Heart right ventricle (tissue), 16 donors: ENCODE data around the gene GFY. TPM values are rescaled to one million over a fixed set of nuclear protein-coding genes. Genes with fewer than 3 reads are reported as not detected.
"Not testable (repeated sequence)": the region's sequence is repeated elsewhere in the genome, so short reads cannot be mapped to it uniquely, and the experiment has no call there.

Experiments
- ATAC-seq, 8 donors: fragments of 200-7000 bp; cut with Tn5 transposase; one replicate each; pipeline ENCODE4 v1.9.1; 2020; ENCODE audit warnings: mild to moderate bottlenecking in 8 of 8, moderate library complexity in 8 of 8, moderate number of reproducible peaks in 1 of 8
- DNase-seq, 2 donors: peaks; one replicate each; pipeline ENCODE4 v3.0.0-alpha.2; 2020
- H3K27ac ChIP-seq, 10 donors: fragments of 200-600 bp; sonication (generic) in 2 of 10; one replicate each; pipeline versions ENCODE4 v1.5.0 to v1.8.0; 2020 to 2022; ENCODE audit warnings: mild to moderate bottlenecking in 3 of 10
- H3K27me3 ChIP-seq, 7 donors: fragments of 200-600 bp; one replicate each; pipeline ENCODE4 v1.8.0; 2021 to 2022; ENCODE audit warnings: mild to moderate bottlenecking in 2 of 7
- H3K36me3 ChIP-seq, 9 donors: fragments of 200-600 bp; sonication (generic) in 1 of 9; one replicate each; pipeline versions ENCODE4 v1.5.0 to v1.8.0; 2020 to 2022; ENCODE audit warnings: mild to moderate bottlenecking in 2 of 9
- H3K4me1 ChIP-seq, 9 donors: fragments of 200-600 bp; sonication (generic) in 1 of 9; one replicate each; pipeline versions ENCODE4 v1.5.0 to v1.8.0; 2020 to 2022; ENCODE audit warnings: mild to moderate bottlenecking in 4 of 9
- H3K4me3 ChIP-seq, 10 donors: fragments of 200-600 bp; sonication (generic) in 2 of 10; one replicate each; pipeline versions ENCODE4 v1.5.0 to v1.8.0; 2020 to 2022; ENCODE audit warnings: mild to moderate bottlenecking in 7 of 10, moderate library complexity in 2 of 10
- H3K9me3 ChIP-seq, 11 donors: fragments of 200-600 bp in 10 of 11; sonication (generic) in 2 of 11; one replicate each; pipeline versions ENCODE4 v1.5.0 to v1.8.0; 2013 to 2022; ENCODE audit warnings: mild to moderate bottlenecking in 2 of 11, control low read depth in 1 of 11, moderate library complexity in 1 of 11
- WGBS, 2 donors: extraction: QIAGEN DNeasy Blood & Tissue Kit; methylation state at CpG; one replicate each; pipeline ENCODE4 v1.1.7; 2013; ENCODE audit warnings: inconsistent platforms in 1 of 2; 5-methylcytosine and 5-hydroxymethylcytosine counted together
- intact Hi-C, 10 donors: fragments of 100-400 bp; cut with DNase I; formaldehyde crosslinking; loops; one replicate each; pipeline versions ENCODE4 v1.11.1 to v1.14.2; 2022
- polyA plus RNA-seq, 2 donors: library from polyadenylated mRNA; stranded (reverse); fragments of 200-250 nt; gene quantifications; one replicate each; pipeline ENCODE4 v1.2.3, GENCODE V29; 2013
- total RNA-seq, 10 donors: library from RNA; stranded (reverse); fragmentation: NEBNext Ultra II Directional in 3 of 10; extraction: Animal tissue kit (Norgen Biotek cat#: 25700) in 3 of 10; gene quantifications; one replicate each; pipeline versions ENCODE4 v1.2.1 to v1.2.4, GENCODE V29; 2021 to 2023
- TF ChIP-seq, protein P1 (sequence below), 9 donors: fragments of 200-600 bp; sonication (generic) in 2 of 9; IDR thresholded peaks; one replicate each; pipeline versions ENCODE4 v1.5.0 to v1.8.0; 2021 to 2022; ENCODE audit warnings: antibody characterized with exemption in 9 of 9, mild to moderate bottlenecking in 5 of 9, moderate library complexity in 1 of 9
- donor health status: Arrhythmogenic right ventricular cardiomyopathy.
- donor health status: ischemic (EF 13 %, LVEDD 7.1; RV severe dilation, severe dysfunction).
- donor health status: healthy with polysubstance abuse.
- donor health status: DM: no; HTN: yes; CAD: no.
- donor health status: DM: no; HTN: no; CAD: no.
- donor health status: ischemic (EF 25% LVEDD 6.9; RV normal size, moderate dysfunction).
- donor health status: ischemic (EF 25% LVEDD 5.7; RV mildly dilated, moderate dysfunction).
- donor health status: healthy.
- donor health status: DM: yes; HTN: yes; CAD: no.
- donor health status: Ischemic cardiomyopathy.
- donor health status: ischemic (EF 35%, LVEDD 5.7; RV mildly dilated, moderate dysfunction).
- donor health status: nonischemic (EF 11% LVEDD 7.7; RV severe dilation, severe dysfunction).
- donor health status: DM: yes; HTN: yes; CAD: no.
- donor health status: PGD.
- donor health status: ischemic (EF 29% LVEDD 5.4; RV normal size, mild dysfunction).
- donor health status: nonischemic (EF 23%, LVEDD 6.1; RV moderate dilation, normal function).

The GFY gene
- total and polyA plus RNA-seq, 12 donors = 0.13 TPM; not detected in 11

DNA sequence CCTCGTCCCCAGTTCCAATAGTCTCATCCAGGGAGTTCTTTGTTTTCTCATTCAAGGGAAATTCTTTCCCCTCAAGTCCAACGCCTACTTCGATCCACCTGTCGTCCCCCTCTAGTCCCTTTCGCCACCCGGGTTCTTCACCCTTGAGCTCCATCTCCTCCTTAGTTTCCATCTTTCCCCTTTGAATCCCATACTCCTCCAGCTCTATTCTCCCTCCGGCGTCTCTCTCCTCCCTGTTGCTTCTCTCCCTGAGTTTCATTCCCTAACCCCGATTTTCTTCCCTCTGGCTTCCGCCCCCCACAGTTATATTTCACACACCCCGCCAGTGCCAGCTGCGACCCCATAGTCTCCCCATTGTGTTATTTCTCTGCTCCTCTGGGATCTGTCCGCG is 16.8 kb downstream of the GFY start:
- ATAC-seq = no peak
- no peaks in the 10 kb centered on the region for H3K9me3 ChIP-seq
- no peak for DNase-seq
- peak overlapping the region in 9 of 10 donors; percentile 60 to 93 (median 71) for H3K4me3 ChIP-seq
- peaks cover 0 to 11% (median 0%) of the 10 kb centered on the region in 9 donors for H3K36me3 ChIP-seq
- peaks cover 8 to 54% (median 49%) of the 10 kb centered on the region in 7 donors for H3K27me3 ChIP-seq
- intact Hi-C loops = loop anchor here in 8 of 10 donors (2.0 to 10.0 kb wide), 6 partner anchors 49 to 217 kb away; partner anchors contain the start of genes DKKL1 (in 1 of the 8) and TEAD2 (in 1 of the 8)
- TF ChIP-seq, protein P1, sequence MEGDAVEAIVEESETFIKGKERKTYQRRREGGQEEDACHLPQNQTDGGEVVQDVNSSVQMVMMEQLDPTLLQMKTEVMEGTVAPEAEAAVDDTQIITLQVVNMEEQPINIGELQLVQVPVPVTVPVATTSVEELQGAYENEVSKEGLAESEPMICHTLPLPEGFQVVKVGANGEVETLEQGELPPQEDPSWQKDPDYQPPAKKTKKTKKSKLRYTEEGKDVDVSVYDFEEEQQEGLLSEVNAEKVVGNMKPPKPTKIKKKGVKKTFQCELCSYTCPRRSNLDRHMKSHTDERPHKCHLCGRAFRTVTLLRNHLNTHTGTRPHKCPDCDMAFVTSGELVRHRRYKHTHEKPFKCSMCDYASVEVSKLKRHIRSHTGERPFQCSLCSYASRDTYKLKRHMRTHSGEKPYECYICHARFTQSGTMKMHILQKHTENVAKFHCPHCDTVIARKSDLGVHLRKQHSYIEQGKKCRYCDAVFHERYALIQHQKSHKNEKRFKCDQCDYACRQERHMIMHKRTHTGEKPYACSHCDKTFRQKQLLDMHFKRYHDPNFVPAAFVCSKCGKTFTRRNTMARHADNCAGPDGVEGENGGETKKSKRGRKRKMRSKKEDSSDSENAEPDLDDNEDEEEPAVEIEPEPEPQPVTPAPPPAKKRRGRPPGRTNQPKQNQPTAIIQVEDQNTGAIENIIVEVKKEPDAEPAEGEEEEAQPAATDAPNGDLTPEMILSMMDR (IDR thresholded peaks at IDR 0.05) = no peak
- H3K4me1 ChIP-seq = peaks cover 0 to 21% (median 6%) of the 10 kb centered on the region in 9 donors
- WGBS, 2 donors = 18 to 21% methylated on average over 14 of the region's 14 CpGs
- H3K27ac ChIP-seq = peak overlapping the region in 8 of 10 donors; percentile 15 to 92 (median 46)

DNA sequence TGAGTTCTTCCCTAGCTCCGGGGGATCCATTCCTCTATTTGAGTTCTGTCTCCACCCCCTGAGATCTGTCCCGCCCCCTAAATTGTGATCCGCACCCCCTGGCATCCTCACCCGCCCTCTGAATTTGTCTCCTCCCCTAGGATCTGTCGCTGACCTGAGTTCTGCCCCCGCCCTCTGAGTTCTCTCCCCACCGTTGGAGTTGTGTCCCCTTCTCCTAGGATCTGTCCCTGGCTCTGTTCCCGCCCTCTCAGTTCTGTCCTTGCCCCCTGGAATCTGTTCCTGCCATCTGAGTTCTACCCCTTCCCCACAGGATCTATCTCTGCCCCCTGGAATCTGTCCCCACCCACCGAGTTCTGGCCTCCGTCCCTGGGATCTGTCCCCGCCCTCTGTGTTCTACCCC is 17.2 kb downstream of the GFY start:
- Histone ChIP-seq H3K4me3 (peak overlapping the region in 9 of 10 donors; percentile 60 to 93 (median 71)), H3K4me1 (peaks cover 0 to 21% (median 6%) of the 10 kb centered on the region in 9 donors), H3K27ac (peak overlapping the region in 9 of 10 donors; percentile 15 to 92 (median 41)), H3K9me3 (no peaks in the 10 kb centered on the region), H3K36me3 (peaks cover 0 to 15% (median 0%) of the 10 kb centered on the region in 9 donors), H3K27me3 (peaks cover 8 to 50% (median 45%) of the 10 kb centered on the region in 7 donors)
- ATAC-seq (peak in 3 of 8 donors; percentile 0 to 2 (median 1)), DNase-seq (peak; percentile 44 to 52)
- intact Hi-C loops = loop anchor here in 8 of 10 donors (2.0 to 10.0 kb wide), 6 partner anchors 50 to 218 kb away; partner anchors contain the start of genes DKKL1 (in 1 of the 8) and TEAD2 (in 1 of the 8)
- TF ChIP-seq, protein P1 (IDR thresholded peaks at IDR 0.05) = no peak
- WGBS, 2 donors = 8 to 9% methylated on average over 11 of the region's 11 CpGs

DNA sequence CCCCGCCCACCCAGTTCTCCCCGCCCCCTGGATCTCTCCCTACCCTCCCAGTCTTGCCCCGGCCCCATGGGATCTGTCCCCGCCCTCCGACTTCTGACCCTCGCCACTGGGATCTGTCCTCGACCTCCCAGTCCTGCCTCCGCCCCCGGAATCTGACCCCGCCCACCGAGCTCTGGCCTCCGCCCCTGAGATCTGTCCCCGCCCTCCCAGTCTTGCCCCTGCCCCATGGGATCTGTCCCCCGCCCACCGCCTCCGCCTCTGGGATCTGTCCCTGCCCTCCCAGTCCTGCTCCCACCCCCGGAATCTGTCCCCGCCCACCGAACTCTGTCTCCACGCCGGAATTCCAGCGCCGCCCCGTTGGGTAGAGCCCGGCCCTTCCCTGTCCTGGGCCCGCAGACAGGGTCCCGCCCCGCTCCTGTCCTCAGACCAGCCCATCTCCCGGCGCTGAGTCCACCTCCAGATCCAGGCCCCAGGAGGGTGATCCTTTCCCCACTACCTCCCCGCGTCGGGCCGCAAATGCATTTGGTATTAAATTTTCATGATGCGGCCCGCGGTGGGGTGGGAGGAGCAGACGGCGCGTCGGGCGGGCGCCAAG is 17.7 kb downstream of the GFY start:
- ATAC-seq (peak; percentile 79 to 87 (median 84)), DNase-seq (peak; percentile 96 to 98)
- TF ChIP-seq, protein P1 (IDR thresholded peaks at IDR 0.05) = no peak
- Histone ChIP-seq H3K9me3 (no peaks in the 10 kb centered on the region), H3K4me3 (peak overlapping the region; percentile 60 to 93 (median 69)), H3K27ac (peak overlapping the region; percentile 55 to 92 (median 86)), H3K4me1 (peaks cover 0 to 22% (median 6%) of the 10 kb centered on the region in 9 donors), H3K36me3 (peaks cover 0 to 20% (median 0%) of the 10 kb centered on the region in 9 donors), H3K27me3 (peaks cover 8 to 47% (median 43%) of the 10 kb centered on the region in 7 donors)
- 1% methylated on average over 41 to 43 of the region's 43 CpGs for WGBS, 2 donors
- intact Hi-C loops = loop anchor here (1.0 to 10.0 kb wide), 7 partner anchors 50 to 218 kb away; partner anchors contain the start of genes DKKL1 (in 1 of the 10) and TEAD2 (in 1 of the 10)

DNA sequence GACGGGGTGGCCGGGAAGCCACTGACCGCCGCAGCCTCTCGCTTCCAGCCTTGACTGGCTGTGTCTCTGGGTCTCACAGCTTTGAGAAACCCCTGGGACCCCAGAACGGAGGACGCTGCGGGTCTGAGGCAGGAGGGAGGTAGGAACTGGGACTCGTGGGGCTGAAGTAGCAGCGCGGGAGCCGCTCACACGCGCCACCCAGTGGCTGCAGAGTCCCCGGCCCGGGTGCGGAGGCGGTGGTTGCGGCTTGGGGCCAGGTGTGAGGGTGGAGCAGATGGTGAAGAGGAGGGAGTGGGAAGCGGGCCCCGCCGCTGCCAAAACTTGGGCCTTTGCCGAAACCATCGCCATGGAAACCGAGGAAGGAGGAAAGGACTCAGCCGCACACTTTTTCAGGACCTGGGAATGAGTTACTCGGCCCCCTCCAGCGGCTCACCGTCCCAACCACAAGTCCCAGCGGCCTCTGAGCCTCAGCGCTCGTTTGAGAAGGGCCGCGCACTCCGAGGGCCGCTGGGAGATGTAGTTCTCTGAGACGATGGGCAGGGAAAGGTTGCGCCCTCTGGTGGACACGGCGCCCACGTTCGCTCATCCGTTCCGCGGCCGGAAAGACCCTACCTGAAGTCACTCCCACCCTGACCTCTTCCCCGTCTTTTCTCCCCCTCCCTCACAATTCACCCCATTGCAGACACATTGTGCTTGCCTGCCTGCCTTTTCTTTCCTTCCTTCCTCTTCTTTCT is 18.3 kb downstream of the GFY start:
- peaks cover 0 to 23% (median 6%) of the 10 kb centered on the region in 9 donors for H3K4me1 ChIP-seq
- 0 to 1% methylated on average over 44 to 47 of the region's 47 CpGs for WGBS, 2 donors
- intact Hi-C loops = loop anchor here (1.0 to 10.0 kb wide), 7 partner anchors 51 to 219 kb away; partner anchors contain the start of genes DKKL1 (in 1 of the 10) and TEAD2 (in 1 of the 10)
- peak overlapping the region; percentile 55 to 92 (median 86) for H3K27ac ChIP-seq
- DNase-seq (peak; percentile 94 to 96), ATAC-seq (peak; percentile 86 to 95 (median 93))
- peak overlapping the region; percentile 60 to 93 (median 69) for H3K4me3 ChIP-seq
- H3K36me3 ChIP-seq = peaks cover 0 to 27% (median 0%) of the 10 kb centered on the region in 9 donors
- TF ChIP-seq, protein P1 (IDR thresholded peaks at IDR 0.05) = peak; percentile 65 to 89 (median 80)
- H3K27me3 ChIP-seq = peaks cover 8 to 40% (median 36%) of the 10 kb centered on the region in 7 donors
- no peaks in the 10 kb centered on the region for H3K9me3 ChIP-seq

DNA sequence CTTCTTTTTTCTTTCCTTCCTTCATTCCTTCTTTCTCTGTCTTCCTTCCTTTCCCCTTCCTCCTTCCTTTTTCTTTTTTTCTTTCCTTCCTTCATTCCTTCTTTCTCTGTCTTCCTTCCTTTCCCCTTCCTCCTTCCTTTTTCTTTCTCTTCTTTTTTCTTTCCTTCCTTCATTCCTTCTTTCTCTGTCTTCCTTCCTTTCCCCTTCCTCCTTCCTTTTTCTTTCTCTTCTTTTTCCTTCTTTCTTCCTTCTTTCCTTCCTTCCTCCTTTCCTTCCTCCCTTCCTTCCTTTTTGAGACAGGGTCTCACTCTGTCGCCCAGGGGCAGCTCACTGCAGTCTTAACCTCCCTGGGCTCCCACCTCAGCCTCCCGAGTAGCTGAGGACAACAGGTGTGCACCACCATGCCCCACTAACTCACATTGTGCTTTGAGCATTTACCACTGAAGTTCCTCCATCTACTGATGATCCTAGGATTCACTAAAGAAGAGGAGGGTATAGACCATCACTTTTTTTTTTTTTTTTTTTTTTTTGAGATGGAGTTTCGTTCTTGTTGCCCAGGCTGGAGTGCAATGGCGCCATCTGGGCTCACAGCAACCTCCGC is 19.0 kb downstream of the GFY start:
- not testable (repeated sequence) for ATAC-seq, H3K4me3 ChIP-seq, H3K9me3 ChIP-seq, DNase-seq
- intact Hi-C loops = loop anchor here in 4 of 10 donors (5.0 to 10.0 kb wide), 3 partner anchors 52 to 219 kb away; no protein-coding TSS in a partner anchor
- H3K27ac ChIP-seq = peak overlapping the region in 3 of 10 donors; percentile 61 to 92 (median 86)
- peaks cover 8 to 34% (median 29%) of the 10 kb centered on the region in 7 donors for H3K27me3 ChIP-seq
- peaks cover 0 to 34% (median 0%) of the 10 kb centered on the region in 9 donors for H3K36me3 ChIP-seq
- peaks cover 0 to 23% (median 6%) of the 10 kb centered on the region in 9 donors for H3K4me1 ChIP-seq
- WGBS, 2 donors = 67 to 72% methylated on average over 5 of the region's 5 CpGs
